COR-L47 (cell line): ENCODE data around the gene HMGXB4.
A peak's percentile ranks its signal among the peaks of the same experiment; 100 is the strongest.
"Not testable (repeated sequence)": the region's sequence is repeated elsewhere in the genome, so short reads cannot be mapped to it uniquely, and the experiment has no call there.

Experiments used
- DNase-seq: peaks from one replicate; lab custom pipeline; 2025; lab: John Stamatoyannopoulos, UW

HMGXB4 gene, protein sequence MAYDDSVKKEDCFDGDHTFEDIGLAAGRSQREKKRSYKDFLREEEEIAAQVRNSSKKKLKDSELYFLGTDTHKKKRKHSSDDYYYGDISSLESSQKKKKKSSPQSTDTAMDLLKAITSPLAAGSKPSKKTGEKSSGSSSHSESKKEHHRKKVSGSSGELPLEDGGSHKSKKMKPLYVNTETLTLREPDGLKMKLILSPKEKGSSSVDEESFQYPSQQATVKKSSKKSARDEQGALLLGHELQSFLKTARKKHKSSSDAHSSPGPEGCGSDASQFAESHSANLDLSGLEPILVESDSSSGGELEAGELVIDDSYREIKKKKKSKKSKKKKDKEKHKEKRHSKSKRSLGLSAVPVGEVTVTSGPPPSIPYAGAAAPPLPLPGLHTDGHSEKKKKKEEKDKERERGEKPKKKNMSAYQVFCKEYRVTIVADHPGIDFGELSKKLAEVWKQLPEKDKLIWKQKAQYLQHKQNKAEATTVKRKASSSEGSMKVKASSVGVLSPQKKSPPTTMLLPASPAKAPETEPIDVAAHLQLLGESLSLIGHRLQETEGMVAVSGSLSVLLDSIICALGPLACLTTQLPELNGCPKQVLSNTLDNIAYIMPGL

DNA sequence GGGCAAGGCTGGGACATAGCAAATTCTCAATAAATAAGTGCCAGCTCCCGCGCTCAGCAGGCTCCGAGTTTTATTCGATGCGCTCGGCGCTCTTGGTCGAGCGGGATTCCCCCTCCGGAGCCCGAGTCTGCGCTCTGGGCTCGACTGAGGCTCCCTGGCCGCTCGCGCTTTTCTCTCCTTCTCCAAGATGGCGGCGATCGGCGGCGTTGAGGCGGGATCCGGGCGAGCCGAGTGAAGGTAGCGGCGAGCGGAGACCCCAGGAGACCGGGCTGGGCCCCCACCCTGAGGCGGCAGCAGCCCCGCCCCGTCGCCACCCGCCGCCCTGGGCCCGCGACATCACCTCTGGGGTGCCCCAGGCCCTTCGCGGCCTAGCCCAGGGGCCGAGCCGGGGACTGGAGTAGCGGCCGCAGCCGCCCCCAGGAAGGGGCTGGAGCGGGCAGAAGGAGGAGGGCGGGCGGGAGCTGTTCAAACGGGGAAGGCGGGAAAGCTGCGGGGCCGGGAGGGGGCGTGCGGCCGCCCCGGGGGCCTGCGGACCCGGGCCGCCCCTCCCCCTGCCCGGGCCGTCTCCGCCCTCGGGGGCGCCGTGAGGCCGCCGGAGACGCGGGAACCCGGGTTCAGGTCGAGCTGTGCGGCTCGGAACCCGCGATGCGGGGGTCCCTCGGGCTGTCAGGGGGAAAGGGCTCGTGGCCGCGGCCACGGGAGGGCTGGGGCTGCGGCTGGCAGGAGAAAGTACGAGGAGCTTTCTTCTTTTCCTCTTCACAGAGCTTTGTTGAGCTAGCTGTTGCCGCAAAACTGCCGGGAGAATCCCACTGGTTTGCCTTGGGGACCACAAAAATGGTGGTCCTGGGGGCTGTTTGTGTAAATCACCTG is at the start of gene HMGXB4:
HMGXB4 (plus strand) TSS at position 173 of the 870 bp plus-strand sequence. CDS start 4,898 bp downstream, outside the sequence.
- peak; percentile 92 for DNase-seq

DNA sequence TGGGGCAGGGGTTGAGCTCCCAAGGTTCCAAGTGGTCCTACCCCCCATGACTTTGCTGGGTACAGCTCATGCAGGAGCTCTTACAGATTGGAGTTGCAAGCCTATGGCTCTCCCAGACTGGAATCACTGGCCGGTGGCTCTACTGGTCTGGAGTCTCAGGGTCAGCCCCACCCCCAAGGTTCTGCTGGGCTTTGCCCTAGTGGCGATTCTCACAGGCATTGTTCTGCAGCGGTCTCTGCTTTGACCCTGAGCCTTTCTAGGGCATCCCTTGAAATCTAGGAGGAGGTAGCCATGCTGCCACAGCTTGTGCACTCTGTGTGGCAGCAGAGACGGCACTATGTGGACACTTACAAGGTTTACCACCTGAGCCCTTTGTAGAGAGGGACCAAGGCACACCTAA is 49.3 kb upstream of the HMGXB4 start:
- DNase-seq: no peak

DNA sequence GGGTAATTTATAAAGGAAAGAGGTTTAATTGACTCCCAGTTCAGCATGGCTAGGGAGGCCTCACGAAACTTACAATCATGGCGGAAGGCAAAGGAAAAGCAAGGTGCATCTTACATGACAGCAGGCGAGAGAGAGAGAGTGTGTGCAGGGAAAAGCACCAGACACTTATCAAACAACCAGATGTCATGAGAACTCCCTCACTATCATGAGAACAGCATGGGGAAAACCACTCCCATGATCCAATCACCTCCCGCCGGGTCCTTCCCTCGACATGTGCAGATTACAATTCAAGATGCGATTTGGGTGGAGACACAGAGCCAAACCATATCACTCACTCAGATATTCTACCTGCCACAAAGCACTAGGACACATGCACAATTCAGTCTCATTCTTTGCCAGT is 48.1 kb upstream of the HMGXB4 start:
- no peak for DNase-seq

DNA sequence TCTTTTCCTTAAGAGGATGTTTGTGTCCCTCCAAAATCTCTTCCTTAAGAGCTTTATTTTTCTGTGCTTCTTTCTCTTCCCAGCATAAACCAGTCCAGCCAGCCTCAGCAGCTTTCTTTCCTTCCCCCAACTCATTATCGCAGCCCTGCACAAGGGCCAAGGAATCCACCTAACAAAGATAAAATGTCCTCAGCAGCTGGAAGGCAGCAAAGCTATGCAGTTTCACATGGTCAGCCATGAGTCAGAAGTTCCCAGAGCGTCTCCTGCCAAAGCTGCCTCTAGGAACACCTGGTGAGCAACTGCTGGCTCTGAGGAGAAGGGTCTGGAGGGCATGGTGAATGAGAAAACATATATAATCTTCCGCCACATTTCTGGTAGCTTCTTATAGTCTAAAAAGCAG is 45.3 kb upstream of the HMGXB4 start:
- no peak for DNase-seq

DNA sequence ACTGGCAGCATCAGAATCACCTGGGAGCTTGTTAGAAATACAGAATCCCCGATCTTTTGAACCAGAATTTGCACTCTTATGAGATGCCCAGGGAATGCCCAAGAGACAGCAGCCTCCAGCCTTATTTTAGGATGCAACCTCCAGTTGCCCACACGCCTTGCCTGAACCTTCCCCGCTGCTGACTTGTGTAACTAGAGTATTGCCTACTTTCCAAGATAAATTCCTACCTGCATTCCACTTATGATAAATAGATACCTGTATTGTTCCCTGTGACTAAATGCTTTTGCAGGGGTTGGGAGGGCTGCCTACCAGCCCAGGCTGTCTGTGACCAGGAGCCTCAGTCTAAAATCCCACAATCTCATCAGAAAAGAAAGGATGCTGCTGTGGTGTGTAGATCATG is 44.3 kb upstream of the HMGXB4 start:
- DNase-seq: no peak

DNA sequence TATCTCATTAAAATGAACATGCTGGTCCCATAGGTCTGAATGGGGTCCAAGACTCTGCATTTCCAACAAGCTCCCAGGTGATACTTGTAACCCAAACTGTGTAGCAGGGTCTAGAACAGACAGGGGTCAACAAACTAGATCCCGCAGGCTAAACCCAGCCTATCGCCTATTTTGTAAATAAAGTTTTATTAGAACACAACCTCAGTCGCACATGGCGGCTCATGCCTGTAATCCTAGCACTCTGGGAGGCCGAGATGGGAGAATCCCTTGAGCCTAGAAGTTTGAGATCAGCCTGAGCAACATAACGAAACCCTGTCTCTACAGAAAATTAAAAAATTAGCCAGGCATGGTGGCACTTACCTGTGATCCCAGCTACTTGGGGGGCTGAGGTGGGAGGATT is 42.3 kb upstream of the HMGXB4 start:
- no peak for DNase-seq

DNA sequence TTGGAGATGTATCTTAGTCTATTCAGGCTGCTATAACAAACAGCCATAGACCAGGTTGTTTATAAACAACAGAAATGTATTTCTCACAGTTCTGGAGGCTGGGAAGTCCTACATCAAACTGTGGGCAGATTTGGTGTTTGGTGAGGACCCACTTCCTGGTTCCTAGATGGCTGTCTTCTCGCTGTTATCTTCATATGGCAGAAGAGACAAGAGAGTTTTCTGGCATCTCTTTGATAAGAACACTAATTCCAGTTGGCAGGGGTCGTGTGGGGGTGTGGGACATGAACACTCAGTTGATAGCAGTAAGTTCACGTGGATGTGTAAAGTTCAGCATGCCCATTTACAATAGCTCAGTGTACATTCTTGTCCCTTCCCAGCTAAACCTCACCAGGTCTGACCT is 41.3 kb upstream of the HMGXB4 start:
- DNase-seq: no peak

DNA sequence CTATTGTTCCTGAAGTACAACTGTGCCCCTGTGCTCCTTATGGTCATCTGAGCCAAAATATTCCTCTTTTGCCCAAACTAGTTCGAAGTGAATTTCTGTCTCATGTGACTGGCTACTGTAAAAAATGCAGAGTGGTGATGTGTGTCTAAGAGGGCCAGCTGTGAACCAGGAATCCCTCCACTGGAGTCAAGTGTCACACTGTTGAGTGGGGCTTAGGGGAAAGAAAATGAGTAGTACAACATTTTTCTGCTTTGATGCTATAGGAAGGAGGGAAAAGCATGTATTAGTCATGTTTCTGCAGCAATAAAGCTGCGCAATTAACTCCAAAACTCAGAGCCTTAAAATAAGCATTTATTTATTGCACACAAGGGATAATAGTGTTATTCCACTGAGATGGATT is 39.8 kb upstream of the HMGXB4 start:
- DNase-seq: no peak

DNA sequence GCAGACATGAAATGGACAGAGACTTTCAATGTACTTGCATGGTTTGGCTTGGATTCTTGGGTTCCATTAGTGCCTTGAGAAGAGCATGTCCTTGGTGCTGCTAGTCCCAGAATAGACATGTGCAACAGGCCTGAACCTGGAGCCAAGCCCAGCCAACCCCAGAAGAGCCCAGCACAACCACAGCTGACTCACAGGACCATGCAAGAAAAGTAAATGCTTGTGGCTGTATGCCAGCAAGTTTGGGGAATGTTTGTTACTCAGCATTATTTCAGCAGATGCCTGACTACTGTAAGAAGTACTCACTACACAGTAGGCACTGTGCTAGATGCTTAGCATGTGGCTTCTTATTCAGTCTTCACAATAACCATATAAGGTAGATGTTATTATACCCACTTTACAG is 39.2 kb upstream of the HMGXB4 start:
- no peak for DNase-seq

DNA sequence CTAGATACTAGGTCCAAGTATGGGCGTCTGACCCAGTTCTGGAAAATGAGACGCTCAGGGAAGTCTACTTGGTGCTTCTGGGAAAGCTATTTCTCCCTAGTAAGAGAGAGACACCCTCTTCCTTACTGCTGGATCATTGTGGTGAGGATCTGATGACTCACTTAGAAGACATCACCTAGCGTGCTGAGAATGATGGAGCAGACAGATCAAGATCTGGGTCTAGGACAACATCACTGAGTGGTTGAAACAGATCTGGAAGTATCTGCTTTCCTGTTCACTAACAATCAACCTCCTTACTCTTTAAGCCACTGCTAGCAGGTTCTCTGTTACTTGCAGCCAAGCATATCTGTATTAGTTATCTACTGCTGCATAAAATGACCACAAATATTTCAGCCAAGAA is 38.3 kb upstream of the HMGXB4 start:
- no peak for DNase-seq

DNA sequence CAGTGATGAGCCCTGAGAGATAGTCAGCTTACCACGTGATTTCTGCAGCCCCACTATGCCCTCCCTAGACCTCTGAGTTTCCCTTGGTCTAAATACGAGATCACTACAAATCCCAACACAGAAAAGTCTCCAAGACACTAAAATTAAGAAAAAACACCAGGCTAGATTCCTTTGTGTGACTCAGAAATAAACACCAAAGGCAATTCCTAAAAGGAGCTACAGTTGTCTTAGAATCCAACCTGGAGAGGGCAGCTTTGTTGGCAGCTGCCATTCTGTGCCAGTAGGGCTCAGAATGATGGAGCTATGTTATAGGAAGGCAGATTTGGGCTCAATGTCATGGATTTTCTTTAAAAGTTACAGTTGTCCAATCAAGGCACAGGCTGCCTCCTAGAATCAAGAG is 37.1 kb upstream of the HMGXB4 start:
- DNase-seq: no peak

DNA sequence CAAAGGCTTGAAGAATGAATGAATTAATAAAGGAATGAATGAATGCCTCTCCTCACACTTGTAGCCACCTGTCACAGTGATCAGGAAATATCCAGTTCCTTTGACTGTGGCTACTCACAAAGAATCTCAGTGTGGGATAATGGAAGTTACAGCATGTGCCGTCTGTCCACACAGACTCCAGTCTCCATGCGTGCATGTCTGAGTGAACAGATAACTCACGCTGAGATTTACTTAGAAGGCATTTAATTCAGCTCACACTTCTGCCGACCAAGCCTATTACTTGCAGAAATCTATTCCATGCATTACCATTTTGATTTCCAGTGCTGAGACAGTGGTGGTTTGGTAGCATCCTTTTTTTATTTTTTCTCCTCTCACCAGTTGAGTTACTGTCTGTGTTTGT is 32.3 kb upstream of the HMGXB4 start:
- DNase-seq: no peak

DNA sequence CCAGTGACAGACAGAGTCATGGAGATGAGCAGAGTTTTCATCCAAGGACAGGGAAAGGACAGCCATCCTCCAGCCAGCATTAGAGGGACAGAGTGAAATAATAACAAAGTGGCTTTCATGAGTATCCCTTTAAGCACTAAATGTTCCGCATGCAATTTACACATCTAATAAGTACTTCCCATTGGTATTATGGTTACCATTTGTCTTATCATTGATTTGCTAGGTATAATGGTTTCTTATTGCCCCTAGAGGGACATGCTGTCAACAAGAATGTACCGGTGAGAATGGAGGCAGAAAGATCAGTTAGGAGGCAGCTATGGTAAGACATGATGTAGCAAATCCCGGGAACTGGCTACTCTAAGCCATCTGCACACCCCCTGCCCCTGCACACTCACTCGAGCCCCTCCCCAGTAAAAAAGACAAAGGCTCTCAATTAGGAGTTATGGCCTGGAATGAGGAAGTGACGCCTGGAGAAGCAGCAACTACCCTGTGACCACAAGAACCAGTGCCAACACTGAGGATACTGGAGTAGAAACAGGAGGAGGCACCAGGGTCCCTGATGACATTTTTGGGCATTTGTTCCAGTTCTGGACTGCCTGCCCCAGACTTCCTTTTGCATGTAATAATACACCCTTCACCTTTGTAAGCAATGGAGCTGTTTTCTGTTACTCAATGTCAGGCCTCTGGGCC is 30.2 kb upstream of the HMGXB4 start:
- DNase-seq: no peak

DNA sequence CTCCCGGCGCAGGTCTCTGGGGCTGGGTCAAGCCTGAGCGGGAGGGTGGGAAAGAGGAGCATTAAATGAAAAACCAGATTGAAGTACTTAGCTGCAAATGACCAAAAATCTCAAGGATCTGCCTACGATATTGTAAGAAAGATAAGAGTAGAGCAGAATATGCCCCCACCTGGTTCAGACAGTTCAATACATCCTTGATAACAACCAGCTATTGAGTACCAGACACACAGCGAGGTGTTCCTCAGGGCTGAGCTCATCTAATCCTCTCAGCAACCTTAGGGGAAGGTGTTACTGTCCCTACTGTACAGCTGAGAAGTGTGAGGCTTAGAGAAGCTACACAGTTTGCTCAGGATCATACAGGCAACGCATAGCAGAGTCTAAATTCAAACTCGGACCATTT is 27.4 kb upstream of the HMGXB4 start:
- DNase-seq: no peak

DNA sequence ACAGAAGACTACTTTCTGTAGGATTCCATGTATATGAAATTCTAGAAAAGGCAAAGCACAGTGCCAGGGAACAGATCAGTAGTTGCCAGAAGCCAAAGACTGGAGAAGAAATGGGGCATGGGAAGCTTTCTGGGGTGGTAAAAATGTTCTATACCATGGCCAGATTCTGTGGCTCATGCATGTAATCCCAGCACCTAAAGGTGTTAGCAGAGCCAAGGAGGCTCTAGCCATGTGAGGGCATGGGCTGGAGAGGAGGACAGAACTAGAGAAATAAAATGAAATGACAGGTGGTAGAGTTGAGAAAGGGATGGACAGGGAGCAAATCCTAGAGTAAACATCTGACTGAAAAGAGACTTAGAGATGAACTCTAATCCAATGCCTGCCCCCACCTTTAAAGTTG is 26.9 kb upstream of the HMGXB4 start:
- no peak for DNase-seq

DNA sequence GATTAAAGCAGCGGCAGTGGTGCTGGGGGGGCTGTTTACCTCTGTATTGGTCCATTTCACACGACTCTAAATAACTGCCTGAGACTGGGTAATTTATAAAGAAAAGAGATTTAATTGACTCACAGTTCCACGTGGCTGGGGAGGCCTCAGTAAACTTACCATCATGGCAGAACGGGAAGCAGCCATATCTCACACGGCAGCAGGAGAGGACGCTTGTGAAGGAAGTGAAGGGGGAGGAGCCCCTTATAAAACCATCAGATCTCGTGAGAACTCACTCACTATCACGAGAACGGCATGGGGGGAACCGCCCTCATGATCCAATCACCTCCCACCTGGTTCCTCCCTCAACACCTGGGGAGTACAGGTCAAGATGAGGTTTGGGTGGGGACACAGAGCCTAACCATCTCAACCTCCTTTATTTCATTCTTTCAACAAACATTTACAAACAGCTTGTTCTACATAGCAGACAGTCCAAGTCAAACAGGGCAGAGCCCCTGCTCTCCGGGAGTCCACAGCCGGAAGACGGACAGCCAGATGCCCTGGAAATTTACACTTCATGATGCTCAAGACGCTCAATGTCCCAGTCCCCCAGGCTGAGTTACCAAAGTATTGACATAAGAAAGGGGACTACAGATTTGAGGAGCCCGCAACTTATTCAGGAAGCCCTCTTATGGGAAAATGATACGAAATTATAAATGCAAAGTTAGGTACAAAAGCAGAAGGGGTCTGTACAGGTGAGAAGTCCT is 26.3 kb upstream of the HMGXB4 start:
- DNase-seq: peak; percentile 72

DNA sequence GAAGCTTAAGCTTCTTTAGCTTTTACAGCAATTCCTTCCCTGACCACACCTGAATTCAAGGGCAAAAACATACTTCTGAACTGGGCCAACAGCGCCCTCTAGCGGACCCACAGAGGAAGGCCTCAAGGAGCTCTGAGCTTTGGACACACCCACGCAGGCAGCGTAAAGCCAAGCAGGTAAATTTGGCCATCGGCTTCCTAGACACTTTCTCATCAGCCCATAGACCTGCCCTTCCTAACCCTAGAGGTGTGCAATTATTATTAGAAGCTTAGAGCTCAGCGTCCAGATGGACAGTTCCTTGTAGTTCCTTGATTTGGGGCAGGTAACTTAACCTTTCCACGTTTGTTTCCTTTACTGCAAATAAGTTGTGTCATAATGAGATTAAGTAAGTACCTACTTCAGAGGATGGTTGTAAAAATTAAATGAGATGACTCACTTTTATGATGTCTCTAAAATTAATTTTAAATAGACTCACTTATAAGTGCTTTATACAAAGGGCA is 25.7 kb upstream of the HMGXB4 start:
- DNase-seq: peak; percentile 77

DNA sequence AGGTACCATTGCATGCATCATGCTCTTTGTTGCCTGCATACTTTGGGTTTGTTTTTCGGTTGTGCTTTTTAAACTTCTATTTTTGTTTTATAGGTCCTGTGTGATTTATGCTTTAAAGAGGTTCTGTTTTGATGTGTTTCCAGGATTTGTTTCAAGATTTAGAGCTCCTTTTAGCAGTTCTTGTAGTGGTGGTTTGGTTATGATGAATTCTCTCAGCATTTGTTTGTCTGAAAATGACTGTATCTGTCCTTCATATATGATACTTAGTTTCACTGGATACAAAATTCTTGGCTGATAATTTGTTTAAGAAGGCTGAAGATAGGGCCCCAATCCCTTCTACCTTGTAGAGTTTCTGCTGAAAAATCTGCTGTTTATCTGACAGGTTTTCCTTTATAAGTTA is 18.5 kb upstream of the HMGXB4 start:
- not testable (repeated sequence) for DNase-seq

DNA sequence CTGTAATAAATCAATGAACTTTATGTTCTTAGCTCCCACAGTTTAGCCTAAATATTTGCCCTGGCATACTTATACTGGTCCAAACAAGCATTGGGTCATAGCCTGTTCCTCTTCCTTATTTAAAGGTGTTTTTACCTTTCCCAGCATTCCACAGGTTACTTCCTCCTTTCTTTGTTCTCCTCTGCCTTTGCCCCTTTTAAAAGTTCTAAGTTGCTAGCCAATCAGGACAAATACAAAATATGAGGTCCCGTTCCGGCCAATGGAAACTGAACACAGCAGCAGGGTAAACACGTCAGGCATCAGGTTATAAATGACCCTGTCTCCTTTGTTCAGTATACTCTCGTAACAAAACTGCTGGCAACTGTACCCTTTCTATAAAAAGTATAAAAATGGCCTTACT is 12.8 kb upstream of the HMGXB4 start:
- DNase-seq: not testable (repeated sequence)

DNA sequence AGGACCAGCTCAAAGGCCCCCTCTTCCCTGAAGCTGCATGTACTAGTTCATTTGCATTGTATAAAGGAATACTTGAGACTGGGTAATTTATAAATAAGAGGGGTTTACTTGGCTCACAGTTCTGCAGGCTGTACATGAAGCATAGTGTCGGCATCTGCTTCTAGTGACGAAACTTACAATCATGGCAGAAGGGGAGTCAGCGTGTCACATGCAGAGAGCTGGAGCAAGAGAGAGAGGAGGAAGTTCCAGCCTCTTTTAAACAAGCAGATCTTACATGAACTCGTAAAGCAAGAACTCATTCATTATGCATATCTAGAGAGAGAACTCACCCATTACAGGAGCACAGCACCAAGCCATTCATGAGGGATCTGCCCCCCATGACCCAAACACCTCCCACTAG is 7.1 kb upstream of the HMGXB4 start:
- no peak for DNase-seq

DNA sequence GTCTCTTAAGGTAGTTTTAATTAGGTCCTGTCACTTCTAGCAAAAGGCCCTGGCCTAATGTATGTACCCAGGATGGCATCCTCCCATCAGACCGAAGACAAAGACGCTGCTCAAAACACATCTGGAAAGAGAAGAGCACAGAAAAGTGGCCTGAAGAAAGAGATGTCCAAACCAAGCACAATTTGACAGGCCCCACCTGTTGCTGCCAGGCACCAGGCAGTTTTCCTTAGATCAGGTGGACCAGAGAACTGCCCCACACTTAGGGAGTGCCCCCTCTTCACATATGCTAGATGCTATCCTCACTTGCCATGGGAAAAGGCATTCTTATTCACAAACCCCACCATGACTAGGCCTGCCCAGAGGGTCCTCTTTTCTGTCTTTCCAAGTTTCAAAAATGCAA is 3.3 kb upstream of the HMGXB4 start:
- DNase-seq: no peak

DNA sequence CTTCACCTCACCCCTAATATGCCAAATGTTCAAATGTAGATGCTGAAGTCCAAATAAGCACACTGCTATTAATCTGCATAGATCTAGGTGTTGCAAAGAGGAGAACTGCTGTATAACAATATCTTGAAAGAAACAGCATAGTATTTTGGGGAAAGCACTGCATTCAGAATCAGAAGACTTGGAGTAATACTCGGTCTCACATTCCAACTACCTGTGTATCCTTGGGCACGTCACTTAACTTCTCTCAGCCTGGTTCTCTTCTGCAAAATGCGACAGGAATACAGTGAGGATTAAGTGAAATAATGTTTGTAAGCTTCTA is 332 bp upstream of the HMGXB4 start:
- no peak for DNase-seq
